GM12801 (cell line): ENCODE data around the gene PCDH9.

Source experiments
- TF ChIP-seq, protein P1 (sequence below): IDR thresholded peaks from one replicate; pipeline ENCODE4 v1.5.1; 2011; ENCODE audit warnings: control low read depth; ENCODE audit not compliant: insufficient read length; ENCODE audit errors: extremely low read depth

The PCDH9 gene

GRCh38 chr13:66809485-66809884, 420.7 kb downstream of the PCDH9 start:
- TF ChIP-seq, protein P1, sequence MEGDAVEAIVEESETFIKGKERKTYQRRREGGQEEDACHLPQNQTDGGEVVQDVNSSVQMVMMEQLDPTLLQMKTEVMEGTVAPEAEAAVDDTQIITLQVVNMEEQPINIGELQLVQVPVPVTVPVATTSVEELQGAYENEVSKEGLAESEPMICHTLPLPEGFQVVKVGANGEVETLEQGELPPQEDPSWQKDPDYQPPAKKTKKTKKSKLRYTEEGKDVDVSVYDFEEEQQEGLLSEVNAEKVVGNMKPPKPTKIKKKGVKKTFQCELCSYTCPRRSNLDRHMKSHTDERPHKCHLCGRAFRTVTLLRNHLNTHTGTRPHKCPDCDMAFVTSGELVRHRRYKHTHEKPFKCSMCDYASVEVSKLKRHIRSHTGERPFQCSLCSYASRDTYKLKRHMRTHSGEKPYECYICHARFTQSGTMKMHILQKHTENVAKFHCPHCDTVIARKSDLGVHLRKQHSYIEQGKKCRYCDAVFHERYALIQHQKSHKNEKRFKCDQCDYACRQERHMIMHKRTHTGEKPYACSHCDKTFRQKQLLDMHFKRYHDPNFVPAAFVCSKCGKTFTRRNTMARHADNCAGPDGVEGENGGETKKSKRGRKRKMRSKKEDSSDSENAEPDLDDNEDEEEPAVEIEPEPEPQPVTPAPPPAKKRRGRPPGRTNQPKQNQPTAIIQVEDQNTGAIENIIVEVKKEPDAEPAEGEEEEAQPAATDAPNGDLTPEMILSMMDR, result no peak

DNA sequence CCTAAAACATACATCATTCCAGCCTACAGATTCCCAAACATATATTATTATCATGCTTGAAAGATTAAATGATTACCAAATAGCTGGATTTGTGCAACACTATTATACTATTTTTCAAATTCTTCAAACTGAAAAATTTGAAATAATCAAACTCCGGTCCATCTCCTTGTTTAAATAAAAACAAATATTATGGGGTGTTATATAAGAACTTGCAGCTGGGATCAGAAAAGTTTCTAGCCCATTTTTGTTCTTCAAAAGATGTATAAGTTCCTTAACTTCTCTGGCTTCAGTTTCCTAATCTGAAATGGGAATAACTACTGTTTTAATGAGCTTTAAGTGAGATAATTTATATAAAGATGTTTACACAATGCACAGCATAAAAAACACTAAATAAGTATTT, 422.9 kb downstream of the PCDH9 start:
- TF ChIP-seq, protein P1, result no peak

- TF ChIP-seq, protein P1, result no peak
Observed at GRCh38 chr13:66805657-66806056, 424.5 kb downstream of the PCDH9 start.

- TF ChIP-seq, protein P1, result no peak
Observed at GRCh38 chr13:66803808-66804456, 426.2 kb downstream of the PCDH9 start.

DNA sequence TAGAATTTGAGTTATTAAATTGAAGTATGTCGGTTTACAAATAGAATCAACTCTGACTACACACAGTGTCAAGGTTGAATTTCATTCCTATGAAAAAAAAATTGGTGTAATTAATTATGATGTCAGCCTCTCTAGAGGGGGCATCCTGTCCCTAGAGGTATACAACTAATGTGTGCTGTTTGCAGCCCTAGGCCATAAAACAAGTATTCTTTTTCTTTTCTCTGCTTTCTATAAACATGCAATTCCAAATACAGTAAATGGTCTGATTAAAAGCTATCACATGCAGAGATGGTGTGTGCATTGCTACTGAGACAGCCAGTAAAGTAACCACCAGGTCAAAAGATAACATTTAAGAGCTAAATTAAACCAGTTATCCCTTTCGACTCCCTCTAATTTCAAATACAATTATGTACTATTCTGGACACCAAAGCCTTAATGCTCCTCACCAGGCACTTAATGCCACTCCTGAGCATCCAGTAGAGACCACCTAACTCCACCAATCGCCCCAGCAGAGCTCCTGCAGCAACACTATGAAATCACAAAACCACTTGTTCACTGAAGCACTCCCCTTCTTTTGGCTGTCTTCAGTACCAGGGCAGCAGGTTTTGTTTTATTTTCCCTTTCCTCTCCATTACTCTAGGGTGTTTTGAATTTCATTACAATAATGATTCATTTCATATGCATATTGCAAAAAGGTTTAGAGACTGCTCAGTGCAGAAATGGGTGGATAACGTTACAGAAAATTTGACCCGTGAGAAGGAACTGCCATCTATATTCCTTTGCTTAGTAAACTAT, 426.9 kb downstream of the PCDH9 start:
- TF ChIP-seq, protein P1, result no peak

- TF ChIP-seq, protein P1, result no peak
Observed at GRCh38 chr13:66795636-66796035, 434.5 kb downstream of the PCDH9 start.

GRCh38 chr13:66794340-66795031, 435.6 kb downstream of the PCDH9 start:
- TF ChIP-seq, protein P1, result no peak
